RCC 7860 (cell line): ENCODE data around the gene ARIH1.

Source experiments
- DNase-seq: peaks from one replicate; pipeline ENCODE4 v3.0.0-alpha.2; 2015; ENCODE audit warnings: low spot score
- FAIRE-seq: peaks from 2 replicates; lab custom pipeline; 2012; peaks lifted over from hg19 to GRCh38; lab: Jason Lieb, UNC

ARIH1 gene

DNA sequence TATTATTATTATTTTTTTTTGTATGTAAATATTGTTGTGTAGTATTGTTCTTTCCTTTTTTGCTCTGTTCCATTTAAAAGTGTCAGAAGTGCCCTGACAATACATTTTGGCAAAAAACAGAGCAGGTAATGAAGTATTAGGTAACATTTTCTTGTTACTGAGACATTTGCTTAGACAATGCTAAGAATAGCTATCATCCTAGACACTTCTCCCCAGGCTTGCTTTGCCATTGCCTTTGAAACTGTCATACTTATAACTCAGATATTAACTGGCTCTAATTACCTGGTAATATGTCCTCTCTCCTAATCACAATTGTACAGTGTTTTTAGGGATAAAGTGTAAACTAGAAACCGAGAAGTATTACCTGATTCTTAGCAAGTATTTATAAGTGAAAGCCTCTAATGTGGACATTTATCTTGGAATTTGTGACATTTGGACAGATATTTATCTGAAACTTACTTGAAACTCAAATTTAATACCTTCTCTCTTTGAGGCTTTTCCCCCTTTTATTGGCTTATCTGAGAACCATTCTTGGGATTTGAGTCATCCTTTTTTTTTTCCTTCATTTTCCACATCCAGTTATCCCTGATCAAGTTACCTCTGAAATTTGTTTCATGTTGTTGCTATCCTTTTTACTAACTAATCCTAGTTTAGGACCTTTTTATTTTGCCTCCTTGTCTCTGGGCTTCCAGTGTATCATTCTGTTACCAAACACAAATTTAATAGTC, 13.1 kb downstream of the ARIH1 start:
- no peak for DNase-seq
- no peak for FAIRE-seq

DNA sequence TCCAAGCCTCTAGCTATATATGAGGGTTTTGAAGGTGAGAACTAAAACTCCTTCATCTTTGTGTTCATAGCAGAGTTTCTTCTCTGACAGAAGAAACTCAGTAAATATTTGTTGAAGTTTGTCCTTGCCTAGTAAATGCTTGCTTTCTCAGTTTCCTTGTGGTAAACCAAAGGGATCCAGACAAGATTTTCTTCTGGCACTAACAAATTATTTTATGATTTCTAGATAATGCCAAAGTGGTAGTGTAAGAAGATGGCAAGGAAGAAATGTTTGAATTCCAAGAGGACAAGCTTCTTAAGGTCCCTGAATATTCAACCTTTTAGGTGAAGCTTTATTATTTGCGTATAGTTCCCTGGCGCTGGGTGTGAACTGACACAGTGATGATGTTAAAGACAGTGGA, 14.4 kb downstream of the ARIH1 start:
- DNase-seq (no peak), FAIRE-seq (no peak)

DNA sequence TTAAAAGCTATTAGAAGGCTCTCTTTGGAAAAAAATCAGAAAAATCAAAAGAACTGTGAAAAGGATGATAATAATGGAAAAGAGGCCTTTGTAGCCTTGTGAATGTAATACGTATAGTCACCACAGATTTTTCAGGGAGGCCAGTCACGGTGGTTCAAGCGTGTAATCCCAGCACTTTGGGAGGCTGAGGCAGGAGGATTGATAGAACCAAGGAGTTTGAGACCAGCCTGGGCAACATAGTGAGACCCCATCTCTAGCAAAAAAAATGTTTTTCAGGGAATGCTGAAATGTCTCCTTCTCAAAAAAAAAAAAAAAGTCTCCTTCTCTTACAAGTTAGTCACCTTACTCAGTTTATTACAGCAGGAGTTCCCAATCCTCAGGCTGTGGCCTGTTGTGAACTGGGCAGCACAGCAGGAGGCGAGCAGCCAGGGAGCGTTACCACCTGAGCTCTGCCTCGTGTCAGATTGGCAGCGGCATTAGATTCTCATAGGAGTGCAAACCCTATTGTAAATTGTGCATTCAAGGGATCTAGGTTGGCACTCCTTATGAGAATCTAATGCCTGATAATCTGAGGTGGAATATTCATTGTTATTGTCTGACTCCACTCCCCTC, 15.9 kb downstream of the ARIH1 start:
- FAIRE-seq (no peak), DNase-seq (no peak)

DNA sequence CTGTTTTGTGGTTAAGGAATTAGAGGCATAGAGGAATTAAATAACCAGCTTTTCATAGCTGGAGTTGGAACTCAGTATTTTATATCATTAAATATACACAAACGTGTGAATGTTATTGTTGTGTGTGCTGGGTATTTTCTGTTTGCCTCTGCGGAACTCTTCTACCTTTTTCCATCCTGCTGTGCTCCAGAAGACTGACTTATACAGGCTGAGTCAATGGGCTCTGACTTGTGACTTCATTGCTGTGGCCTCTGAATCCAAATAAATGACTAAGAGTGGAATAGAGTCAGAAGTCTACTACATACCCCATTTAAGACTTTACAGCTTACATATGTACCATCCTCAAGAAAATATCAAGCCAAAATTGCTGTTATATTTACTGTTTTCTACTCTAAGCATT, 17.6 kb downstream of the ARIH1 start:
- DNase-seq (peak; percentile 68), FAIRE-seq (peak; percentile 88)

DNA sequence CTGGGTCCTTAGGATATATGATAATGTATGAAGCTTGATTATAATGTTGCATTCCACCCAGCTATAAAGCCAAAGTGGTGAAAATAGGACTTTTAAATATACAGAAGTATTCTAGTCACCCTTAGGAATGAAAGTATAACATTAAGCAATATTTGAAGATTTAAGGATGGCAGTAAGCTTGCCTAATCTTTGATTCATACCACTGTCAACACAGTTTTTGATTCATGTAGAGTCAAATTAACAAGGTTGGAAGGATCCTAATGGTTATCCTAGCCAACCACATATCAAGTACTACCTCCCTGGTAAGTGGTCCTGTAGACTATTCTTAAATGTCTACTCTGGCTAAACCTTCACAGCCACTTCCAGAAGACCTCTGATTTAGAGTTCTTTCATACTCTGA, 18.6 kb downstream of the ARIH1 start:
- FAIRE-seq (no peak), DNase-seq (no peak)

DNA sequence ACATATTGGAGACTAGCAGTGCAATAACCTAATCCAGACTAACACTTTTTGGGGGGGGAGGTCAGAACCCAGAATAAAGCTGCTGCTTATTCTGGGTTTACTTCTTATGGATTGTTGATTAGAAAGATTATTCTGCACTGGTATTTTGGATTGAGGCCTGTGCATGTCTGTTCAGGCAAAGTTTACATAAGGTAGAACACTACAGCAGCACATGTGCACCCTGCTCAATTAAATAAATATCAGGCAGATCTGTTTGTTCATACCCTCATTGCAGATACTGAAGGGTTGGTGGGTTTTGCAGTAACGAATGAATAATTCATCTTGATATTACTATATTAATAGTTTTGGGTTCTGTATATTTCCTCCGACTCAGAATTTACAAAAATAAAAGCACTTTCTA, 19.1 kb downstream of the ARIH1 start:
- no peak for DNase-seq
- FAIRE-seq, result no peak

DNA sequence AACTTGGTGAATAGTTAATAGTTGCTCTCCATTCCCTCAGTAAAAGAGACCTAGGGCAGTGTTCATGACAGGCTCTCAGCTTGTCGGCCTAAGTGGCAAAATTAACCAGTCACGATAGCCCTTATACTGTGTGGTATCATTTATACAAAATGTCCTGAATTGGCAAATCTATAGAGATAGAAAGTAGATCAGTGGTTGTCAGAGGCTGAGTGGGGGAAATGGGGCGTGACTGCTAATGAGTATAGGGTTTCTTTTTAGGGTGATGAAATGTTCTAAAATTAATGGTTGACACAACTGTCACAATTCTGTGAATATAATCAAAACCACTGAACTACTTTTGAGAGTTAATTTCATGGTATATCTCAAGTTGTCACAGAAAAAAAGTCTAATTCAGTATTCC, 20.9 kb downstream of the ARIH1 start:
- no peak for DNase-seq
- FAIRE-seq, result no peak

DNA sequence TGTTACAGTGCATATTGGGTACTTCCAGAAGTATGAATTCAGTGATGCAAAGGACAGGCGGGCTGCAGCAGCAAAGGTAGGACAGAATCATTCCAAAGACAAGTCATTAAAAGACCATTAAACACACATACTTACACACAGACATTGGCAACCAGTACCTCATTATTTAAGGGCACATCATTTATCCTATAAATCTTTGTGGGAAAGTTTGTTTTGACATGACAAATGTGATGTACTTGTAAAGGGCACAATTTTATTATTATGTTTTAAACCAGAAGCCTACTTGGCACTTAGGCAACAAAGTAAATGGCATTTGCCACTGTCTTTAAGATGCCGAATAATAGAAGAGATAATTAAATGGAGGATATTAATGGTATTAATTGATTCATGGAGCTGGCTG, 22.7 kb downstream of the ARIH1 start:
- no peak for FAIRE-seq

DNA sequence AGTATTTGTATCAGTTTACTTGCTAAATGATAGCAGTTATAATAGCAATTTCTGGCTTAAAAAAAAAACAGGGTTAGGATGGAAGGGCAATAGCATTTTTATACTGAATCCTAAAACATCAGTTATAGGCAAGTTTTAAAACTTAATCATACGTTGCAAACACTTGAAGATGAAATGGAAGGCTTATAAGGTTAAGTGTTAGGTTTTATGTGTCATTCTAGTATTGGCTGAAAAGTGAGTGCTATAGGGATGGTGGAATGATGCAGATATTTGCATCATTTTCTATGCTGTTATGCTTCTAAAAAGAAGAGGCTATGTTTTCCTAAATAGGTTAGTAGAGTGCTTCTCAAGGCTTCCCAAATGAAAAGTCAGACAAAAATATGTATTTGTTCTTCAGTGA, 23.3 kb downstream of the ARIH1 start:
- DNase-seq (no peak), FAIRE-seq (no peak)

More for the DNA sequence above, 22.7 kb downstream of the ARIH1 start:
- DNase-seq, result no peak

DNA sequence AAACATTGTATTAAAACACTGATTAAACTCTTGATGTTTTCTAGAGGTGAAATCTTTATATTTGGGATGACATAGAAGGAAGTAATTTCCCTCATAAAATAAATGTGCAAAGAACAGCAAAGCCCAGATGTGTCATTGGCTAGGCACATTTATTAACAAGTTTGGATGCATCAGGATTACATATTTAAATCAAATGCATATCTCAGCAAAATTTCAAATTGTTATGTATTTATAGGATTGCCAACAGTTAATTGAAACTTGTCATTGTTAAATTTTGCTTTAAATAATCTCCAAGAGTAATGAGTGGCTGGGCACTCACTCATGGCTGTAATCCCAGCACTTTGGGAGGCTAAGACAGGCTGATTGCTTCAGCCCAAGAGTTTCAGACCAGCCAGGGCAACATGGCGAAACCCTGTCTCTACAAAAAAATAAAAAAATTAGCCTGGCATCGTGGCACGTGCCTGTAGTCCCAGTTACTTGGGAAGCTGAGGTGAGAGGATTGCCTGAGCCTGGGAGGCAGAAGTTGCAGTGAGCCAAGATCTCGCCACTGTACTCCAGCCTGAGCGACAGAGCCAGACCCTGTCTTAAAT, 28.2 kb downstream of the ARIH1 start:
- DNase-seq (no peak), FAIRE-seq (no peak)

DNA sequence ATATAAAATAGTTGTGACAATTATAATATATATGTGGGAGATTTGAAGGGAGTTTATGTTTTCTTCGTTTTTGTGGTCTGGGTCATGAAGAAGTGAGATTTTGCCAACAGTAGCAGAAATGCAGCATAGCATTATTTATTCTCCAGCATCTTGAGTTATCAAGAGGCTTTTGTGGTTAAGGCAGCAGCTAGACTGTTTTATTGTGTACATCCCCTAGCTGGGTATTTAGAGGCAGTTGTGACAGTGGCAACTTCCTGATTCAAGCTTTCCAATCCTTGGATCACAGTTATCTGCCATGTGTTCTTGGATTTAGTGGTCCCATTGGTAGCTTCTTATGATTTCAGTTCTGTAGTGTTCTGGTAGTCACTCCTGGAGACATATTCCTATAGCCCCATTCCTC, 29.0 kb downstream of the ARIH1 start:
- DNase-seq, result no peak
- no peak for FAIRE-seq

DNA sequence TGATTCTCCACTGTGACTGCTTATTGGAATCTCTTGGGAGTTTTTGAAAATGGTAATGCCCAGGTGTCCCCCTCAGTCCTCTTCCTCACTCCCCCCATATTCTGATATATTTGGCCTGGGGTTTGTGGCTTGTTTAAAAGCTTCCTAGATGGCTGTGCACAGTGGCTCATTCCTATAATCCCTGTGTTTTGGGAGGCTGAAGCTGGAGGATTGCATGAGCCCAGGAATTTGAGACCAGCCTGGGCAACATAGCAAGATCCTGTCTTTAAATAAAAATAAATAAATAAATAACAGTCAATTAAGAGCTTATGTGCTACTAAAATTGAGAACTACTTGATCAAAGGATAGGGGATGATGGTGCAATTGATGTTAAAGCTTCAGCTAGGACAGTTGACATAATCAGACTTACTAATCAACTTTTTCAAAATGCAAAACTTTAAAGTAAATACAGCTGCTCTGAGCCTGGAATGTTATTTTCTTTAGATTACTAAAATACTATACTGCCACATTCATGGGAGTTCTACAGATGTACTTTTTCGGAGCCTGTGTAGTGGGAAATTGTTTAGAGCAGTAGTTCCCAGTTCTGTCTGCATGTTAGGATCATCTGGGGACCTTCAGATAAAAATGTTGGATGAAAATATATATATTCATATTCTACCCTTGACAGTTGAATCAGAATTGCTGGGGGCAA, 33.4 kb downstream of the ARIH1 start:
- DNase-seq (no peak), FAIRE-seq (no peak)

DNA sequence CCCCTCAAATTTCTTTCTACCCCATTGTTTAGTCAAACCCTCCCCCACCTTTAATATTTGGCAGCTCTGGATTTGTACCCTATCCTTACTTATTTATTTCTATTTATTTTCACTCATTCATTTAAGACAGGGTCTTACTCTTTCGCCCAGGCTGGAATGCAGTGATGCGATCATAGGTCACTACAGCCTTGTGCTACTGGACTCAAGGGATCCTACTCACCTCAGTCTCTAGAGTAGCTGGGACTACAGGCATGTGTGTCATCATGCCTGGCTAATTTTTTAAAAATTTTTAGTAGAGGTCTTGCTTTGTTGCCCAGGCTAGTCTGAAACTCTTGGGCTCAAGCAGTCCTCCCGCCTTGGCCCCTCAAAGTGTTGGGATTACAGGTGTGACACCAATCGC, 35.4 kb downstream of the ARIH1 start:
- DNase-seq, result no peak
- FAIRE-seq, result no peak

DNA sequence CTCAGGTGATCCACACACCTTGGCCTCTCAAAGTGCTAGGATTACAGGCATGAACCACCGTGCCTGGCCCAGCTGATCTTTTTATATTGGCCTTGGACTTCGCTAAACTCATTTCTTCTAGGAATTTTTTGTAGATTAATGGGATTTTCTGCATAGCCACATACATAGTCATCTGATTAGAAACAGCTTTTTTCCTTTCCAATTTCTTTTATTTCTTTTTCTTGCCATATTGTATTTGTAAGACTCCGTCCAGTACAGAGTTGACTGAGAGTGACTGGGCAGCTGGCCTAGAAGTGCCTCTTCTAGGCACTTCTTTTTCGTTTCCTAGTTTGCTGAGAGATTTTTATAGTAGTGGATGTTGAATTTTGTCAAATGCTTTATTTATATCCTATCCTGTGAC, 37.4 kb downstream of the ARIH1 start:
- FAIRE-seq (no peak), DNase-seq (no peak)

DNA sequence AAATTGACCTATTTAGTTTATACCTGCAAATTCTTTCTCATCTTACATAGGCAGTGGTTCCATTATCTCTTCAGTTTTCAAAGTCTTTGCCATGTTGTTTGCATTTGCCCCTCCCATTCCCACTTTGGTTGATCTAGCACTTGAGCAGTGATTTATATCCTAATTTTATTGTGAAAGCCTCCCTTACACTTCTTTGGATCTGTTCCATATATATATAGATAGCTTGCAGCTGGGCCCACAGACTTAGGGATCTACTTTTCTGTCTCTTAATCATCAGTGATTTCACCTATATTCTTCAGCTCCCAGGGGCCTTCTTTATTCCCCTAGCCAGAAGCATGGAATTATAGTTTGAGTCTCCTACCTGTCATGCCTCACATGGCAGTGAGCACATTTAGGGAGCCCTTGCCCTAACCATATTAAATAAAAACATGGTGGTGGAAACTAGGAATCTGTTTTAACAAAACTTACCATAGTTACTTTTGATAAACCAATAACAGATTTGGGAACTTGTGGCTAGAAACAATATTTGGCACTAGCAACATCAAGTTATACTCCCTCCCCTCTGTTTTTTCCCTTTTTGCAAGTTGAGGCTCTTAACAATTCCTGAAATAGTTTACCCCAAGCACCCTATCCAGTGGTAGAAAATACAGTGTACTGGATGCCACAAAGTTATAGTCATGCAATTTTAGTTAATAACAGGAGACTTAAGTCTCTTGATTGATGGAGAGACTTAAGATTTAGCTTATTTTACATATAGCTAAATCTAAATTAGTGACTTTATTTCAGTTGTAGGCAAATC, 41.7 kb downstream of the ARIH1 start:
- FAIRE-seq, result no peak
- DNase-seq, result no peak

DNA sequence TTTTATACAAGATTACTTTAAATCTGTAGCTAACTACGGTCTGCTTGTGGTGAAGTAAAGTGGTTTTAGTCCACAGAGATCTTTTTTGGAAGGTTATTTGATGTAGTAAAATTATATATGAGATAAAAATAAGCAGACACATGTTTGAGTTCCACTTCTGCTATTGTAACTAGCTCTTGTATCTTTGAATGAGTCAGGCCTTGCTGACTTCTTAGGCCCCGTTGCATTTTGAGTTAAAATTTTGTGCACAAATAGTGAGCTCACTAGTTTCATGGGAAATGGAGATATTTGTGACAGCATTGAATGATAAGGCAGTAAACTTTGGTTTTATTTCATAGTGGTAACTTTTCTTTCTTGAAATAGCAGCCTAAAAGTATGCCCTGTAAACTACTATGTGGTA, 42.6 kb downstream of the ARIH1 start:
- FAIRE-seq (no peak), DNase-seq (no peak)

DNA sequence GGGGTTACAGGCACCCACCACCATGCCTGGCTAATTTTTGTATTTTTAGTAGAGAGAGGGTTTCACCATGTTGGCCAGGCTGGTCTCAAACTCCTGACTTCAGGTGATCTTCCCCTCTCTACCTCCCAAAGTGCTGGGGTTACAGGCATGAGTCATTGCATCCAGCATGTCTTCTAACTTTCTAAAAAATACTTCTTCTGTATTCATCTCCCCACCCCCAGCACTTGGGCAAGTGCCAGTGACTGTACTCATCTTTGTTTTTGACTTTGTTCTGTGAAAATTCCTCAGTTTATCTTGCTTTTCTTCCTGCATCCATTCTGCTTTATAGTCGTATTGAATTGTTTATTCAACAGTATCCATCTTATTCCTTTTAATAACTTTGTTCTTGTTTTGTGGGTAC, 47.6 kb downstream of the ARIH1 start:
- no peak for FAIRE-seq

DNA sequence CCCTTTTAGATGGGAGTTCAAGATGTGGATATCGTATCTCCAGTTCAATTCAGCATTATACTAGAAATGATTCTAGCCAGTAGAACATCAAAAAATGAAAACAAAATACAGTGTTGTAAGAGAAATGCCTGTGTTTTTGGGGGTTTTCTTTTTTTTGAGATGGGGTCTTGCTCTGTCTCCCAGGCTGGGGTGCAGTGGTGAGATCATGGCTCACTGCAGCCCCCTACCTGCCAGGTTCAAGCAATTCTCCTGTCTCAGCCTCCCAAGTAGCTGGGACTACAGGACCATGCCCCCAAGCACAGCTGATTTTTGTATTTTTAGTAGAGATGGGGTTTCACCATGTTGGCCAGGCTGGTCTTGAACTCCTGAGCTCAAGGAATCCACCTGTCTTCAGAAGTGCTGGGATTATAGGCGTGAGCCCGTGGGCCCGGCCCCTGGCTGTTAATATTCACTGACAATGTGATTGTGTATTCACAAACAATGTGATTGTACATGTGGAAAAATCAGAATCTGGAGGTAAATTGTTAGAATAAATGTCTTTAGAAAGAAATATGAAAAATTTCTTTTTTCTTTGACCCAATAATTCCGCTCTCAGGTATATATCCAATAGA, 59.0 kb downstream of the ARIH1 start:
- no peak for FAIRE-seq
- no peak for DNase-seq

More for the DNA sequence above, 47.6 kb downstream of the ARIH1 start:
- no peak for DNase-seq

DNA sequence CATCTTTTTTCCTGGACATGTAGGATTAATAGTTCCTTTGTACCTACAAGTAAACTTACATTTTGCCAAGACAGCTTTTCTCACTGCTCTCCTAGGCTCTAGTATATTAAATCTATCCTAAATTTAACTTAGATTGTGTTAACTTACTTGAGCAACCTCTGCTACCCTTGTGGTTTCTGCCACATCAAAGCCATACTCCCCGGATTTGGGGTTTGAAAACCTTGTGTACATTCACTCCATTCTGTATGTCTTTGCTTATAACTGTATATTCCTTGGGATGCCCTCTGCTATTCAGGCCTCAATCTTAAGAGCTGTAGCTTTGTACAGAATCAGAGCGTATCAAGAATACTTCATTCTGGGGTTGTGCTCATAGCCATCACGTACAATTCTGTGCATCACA, 60.4 kb downstream of the ARIH1 start:
- FAIRE-seq, result no peak
- DNase-seq, result no peak

DNA sequence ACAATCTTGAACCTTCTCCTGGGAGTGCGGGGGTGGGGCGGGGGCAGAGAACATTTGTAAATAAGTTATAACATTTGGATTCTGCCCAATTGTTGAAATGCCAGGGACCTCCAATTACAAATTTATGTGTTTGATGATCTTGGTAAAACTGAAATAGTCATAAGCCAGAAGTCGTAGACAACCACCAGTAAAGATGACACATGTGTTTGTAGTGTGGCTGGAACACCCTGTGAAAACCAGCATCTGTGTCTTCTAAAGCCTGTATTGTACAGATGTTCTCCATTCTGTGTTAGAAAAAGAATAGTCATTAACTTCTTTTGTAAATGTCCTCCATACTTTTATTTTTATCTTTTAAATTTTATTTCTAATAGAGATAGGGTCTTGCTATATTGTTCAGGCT, 61.8 kb downstream of the ARIH1 start:
- no peak for DNase-seq
- no peak for FAIRE-seq

DNA sequence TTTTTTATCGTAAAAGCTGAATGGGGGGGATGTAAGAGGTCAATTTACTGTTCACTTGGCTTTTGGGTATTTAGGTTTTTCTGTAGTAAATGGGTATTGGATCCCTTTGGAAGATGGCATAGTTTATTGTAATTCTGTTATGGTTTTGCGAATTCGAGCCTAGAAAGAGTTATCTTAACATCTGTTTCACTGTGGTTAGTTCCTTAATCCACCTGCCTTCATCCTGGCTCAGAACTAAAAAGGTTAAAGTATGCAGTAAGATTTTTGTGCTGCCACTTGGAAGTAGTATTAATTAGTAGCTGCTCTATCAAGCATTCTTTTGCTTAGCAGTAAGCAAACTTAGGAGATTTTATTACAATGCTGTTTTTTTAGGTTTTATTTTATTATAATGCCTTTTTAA, 62.4 kb downstream of the ARIH1 start:
- no peak for FAIRE-seq
- DNase-seq, result no peak
